Measurements from ENCODE around the gene SCD5.

Gene SCD5

DNA sequence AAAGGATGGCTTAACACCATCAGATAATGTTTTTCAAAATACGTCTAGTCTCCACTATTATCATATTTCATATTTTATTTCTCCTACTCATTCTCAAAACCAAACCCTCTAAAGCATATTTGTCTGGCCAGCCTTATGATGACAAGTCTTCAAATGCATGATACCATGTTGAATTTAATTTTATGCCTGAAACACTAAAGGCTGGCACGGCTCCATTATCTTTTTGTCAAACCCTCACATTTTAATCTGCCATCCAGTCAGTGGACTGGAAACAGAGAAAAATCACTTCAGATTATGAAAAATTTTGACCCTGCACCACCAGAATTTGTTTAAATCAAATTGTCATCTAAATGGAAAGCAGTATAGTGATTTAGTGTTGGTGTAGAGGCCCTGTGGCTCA is 42.9 kb downstream of the SCD5 start:
- TF ChIP-seq, protein P1, sequence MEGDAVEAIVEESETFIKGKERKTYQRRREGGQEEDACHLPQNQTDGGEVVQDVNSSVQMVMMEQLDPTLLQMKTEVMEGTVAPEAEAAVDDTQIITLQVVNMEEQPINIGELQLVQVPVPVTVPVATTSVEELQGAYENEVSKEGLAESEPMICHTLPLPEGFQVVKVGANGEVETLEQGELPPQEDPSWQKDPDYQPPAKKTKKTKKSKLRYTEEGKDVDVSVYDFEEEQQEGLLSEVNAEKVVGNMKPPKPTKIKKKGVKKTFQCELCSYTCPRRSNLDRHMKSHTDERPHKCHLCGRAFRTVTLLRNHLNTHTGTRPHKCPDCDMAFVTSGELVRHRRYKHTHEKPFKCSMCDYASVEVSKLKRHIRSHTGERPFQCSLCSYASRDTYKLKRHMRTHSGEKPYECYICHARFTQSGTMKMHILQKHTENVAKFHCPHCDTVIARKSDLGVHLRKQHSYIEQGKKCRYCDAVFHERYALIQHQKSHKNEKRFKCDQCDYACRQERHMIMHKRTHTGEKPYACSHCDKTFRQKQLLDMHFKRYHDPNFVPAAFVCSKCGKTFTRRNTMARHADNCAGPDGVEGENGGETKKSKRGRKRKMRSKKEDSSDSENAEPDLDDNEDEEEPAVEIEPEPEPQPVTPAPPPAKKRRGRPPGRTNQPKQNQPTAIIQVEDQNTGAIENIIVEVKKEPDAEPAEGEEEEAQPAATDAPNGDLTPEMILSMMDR (IDR thresholded peaks at IDR 0.05): no peak

DNA sequence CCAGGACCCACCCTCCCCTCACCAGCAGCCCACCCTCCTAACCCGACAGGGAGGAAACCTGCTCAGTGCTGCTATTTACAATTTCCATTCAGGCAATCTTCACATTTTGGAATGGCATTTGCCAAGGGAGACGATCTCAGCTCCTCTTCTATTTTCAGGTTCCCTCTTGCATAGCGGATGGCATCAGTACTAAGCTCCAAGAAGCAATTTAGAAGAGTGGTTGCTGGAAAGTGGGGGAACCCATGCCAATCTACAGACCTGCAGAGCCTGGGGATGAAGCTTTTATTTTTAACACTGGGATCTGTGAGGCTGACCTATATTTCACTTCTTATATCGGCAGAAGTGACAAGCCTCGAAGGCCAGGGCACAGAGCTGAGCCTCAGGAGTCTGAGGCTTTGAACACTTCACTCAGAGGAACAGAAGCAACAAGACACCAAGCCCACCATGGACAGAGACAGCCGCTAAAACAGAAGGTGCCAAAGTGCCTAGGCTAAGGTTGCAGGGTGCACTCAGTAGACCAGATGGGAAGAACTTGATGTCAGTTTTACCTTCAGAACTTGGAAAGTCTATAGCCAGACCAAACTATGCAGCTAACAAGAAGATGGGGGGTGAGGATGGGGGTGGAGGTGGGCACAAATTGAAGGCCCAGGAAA is 44.0 kb downstream of the SCD5 start:
- TF ChIP-seq, protein P1 (IDR thresholded peaks at IDR 0.05): no peak

DNA sequence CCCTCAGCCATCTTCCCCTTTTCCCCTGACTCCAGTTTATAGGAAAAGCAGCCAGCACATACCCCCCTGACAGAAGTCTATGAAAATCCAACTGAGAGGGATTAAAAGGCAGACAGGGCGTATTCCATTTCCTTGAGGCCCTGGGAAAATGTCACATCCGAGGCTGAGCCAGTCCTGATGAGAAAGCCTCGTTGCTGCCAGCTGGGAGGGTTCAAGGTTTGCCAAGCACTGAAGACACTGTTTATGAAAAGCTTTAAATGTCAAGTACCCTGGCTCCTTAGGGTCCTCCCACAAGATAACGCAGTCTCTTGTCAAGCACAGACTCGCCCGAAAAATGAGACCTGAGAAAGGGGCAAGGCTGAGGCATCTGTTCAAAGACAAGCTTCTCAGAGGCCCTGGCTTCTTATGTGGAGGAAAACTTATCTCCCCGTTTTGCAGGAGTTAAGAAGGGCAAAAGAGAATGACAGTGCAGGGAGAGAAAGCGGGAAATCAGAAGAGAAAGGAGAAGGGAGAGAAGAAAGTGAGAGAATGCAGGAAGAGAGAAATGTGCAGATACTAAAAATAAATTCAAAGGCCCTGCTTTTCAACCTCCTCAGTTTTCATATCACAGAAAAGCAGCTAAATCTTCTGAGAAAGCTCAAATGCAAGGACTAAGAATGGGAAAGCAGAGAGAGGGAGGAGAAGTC is 44.7 kb downstream of the SCD5 start:
- TF ChIP-seq, protein P1 (IDR thresholded peaks at IDR 0.05): no peak

DNA sequence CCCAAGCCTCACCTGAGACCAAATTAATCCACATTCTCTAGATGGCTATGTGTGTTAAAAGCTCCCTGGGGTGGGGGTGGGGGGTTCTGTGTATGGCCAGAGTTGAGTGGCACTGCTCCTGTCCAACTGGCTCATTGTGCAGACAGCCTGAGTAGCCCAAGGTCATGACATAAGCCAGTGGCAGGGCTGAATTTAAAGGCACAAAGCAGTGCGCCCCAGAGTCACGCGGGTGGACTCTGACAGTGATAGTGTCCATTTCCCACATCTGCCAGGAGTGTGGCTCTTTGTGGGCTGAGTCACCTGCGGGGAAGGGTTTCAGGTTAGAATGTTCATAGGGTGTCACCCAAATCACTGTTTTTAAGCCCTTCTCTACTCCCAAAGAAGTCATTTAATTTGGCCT is 45.4 kb downstream of the SCD5 start:
- TF ChIP-seq, protein P1 (IDR thresholded peaks at IDR 0.05): no peak

DNA sequence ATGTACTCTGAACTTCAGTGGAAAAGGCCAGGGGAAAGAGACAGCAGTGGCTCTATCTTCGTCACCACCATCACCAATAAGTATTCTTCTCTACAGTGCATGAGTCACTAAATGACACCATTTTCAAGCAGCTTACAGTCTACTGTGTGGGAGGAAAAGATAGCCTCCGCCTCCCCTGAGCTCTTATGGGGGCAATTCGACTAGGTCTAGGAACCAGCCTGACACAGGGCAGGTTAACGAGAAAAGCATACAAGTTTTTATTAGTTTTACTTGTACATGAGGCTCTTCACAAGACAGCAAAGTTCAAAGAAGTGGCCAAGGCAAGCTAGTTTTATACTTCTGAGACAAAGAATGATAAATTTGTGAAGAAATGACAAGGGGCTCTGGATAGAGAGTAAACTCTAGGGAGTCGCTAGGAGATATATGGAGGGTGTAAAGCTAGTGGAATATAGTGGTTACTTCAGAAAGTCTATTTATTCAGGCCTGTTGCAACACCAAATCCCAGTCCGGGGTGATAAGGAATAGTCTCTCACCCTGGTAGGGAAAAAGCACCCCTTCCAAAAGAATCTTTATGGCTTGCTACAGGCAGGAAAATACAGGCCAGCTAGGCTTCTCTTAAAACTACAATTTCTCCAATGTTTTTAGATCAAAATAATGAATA is 49.7 kb downstream of the SCD5 start:
- TF ChIP-seq, protein P1 (IDR thresholded peaks at IDR 0.05): no peak

DNA sequence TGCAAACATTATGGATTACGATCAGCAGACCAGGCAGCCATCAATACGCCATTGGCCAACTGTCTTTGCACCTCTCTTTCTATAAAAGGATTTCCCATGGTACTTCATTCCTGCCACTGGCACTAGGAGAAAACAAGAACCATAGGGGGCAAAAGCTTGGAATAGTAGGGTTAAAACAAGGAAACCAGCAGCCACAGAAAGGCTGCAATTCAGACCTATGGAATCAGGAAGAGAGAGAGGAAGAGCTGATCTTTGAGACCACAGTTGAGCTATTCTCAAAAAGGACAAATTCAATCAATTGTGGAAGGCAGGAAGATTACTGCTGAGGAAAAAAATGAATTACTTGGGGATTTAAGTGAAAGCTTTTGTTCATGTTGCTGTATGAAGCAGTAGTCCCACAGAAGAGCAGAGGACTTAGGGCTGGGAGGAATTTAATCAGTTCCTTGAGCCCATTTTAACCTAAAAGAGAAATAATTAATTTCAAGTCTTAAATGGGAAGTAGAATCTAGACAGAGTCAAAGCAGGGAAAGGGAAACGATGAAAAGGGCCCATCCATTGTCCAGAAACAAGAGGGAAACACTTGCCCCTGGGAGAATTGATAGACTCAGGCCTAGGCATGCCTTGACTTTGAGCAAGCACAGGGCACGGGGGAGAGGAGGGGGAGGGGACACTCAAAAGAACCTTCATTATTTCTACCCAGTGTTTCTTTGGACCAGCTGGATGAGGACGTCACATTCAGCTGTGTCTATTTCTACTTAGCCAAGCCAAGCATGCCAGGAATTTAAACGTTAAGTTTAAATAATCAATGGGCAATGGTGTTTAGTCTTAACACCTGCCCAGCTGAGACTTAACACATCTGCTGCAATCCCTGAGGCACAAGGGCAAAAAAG is 50.7 kb downstream of the SCD5 start:
- TF ChIP-seq, protein P1 (IDR thresholded peaks at IDR 0.05): no peak

All from LNCAP (cell line).